Endothelial cell of umbilical vein (primary cell): ENCODE measurements around the gene C5orf24.
"Not testable (repeated sequence)": the region's sequence is repeated elsewhere in the genome, so short reads cannot be mapped to it uniquely, and the experiment has no call there.

ENCODE experiments used
- CTCF ChIP-seq, 2 donors: IDR thresholded peaks; 1 replicate in 1 of 2; 2 replicates in 1 of 2; pipeline ENCODE4 v1.5.1; 2011; ENCODE audit warnings: low read length in 2 of 2, mild to moderate bottlenecking in 2 of 2, moderate library complexity in 2 of 2, control low read depth in 1 of 2, inconsistent platforms in 1 of 2, low read depth in 1 of 2; ENCODE audit not compliant: insufficient read depth in 1 of 2; ENCODE audit errors: extremely low read depth in 1 of 2
- EZH2 ChIP-seq: IDR thresholded peaks from 2 replicates; pipeline ENCODE4 v1.6.1; 2012; ENCODE audit warnings: borderline replicate concordance, low read depth, mild to moderate bottlenecking, moderate library complexity, low read length, inconsistent platforms; ENCODE audit not compliant: severe bottlenecking
- JUN ChIP-seq: IDR thresholded peaks from 2 replicates; pipeline ENCODE4 v1.6.1; 2011; ENCODE audit warnings: borderline replicate concordance, low read depth; ENCODE audit not compliant: insufficient read length, insufficient read depth
- MAX ChIP-seq: IDR thresholded peaks from 2 replicates; pipeline ENCODE4 v1.6.1; 2011; ENCODE audit not compliant: insufficient read depth, insufficient read length
- MYC ChIP-seq: IDR thresholded peaks from one replicate; pipeline ENCODE4 v1.6.1; 2011; ENCODE audit warnings: mild to moderate bottlenecking, low read depth, low read length
- POLR2A ChIP-seq: IDR thresholded peaks from 2 replicates; pipeline ENCODE4 v1.6.1; 2012; ENCODE audit warnings: low read depth, mild to moderate bottlenecking, control low read depth, low read length
- POLR2AphosphoS5 ChIP-seq: IDR thresholded peaks from 2 replicates; pipeline ENCODE4 v1.6.1; 2012; ENCODE audit warnings: low read depth, mild to moderate bottlenecking, control low read depth, low read length, moderate library complexity; ENCODE audit not compliant: insufficient read depth

- TF ChIP-seq POLR2A; MAX; MYC; CTCF (IDR thresholded peaks at IDR 0.05; ENCODE audit: extremely low read depth in 1 of 2, insufficient read depth in 1 of 2, low read depth in 1 of 2, low read length in 2 of 2); JUN; POLR2AphosphoS5; EZH2: not testable (repeated sequence)
These were observed 10.7 kb downstream of the C5orf24 start for GRCh38 chr5:134856465-134856864.
